ENCODE results near the gene PCK1.

Gene PCK1

GRCh38 chr20:57608516-57608915 lies 47.6 kb downstream of the PCK1 start:
- no peak for DNase-seq

GRCh38 chr20:57609086-57609841 lies 48.4 kb downstream of the PCK1 start:
- DNase-seq: no peak

DNA sequence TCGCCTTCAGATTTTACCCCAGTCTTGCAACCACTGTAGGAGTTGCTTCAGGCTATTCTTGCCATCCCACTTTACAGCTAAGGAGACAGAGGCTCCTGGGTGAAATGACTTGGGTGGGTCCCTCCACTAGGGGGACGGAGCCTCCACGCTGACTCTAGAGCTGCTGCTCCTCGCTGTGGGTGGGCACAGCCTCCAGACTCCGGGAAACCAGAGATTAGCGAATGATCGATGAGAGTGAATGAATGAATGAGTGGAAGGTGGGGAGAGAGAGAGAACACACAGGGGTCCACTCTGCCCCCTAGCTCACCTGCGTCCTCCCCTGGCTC lies 48.9 kb downstream of the PCK1 start:
- DNase-seq: no peak

GRCh38 chr20:57610261-57610952 lies 49.5 kb downstream of the PCK1 start:
- no peak for DNase-seq

GRCh38 chr20:57611586-57612311 lies 50.8 kb downstream of the PCK1 start:
- DNase-seq: no peak

DNA sequence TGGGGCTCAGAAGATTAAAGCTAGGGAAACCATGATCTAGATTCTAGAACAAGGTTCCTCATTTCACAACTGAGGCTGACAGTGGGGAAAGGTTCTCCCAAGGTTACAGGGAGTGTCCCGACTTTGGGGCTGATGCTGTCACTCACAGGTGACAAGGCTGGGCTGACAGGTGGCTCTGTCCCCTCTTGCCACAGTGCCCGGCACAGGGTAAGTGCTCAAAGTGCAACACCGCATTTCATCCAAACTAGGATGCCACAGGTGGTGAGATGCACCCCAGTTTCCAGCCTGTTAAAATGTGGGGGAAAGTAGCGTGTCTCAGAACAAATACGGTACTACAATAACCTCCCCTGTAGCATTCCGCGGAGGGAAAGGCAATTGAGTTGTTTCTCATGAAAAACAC lies 51.5 kb downstream of the PCK1 start:
- no peak for DNase-seq

DNA sequence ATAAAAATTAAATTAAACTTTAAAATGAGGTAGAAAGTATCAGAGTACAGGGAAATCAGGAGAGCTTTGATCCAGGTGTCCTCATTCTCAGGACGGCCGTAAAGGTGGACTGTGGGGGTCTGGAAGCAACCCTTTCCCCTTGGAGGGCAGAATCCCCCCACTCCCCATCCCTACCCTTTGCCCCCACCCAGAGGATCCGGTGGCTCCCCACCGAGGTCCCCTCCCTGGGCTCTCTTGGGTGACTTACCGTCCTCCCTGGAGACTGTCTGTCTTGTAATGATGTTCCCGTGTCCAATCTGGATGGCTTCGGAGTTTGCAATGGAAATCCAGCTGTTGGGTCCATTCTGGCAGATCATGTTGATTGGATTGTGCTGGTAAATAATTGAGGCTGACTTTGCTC lies 52.0 kb downstream of the PCK1 start:
- DNase-seq: no peak

DNA sequence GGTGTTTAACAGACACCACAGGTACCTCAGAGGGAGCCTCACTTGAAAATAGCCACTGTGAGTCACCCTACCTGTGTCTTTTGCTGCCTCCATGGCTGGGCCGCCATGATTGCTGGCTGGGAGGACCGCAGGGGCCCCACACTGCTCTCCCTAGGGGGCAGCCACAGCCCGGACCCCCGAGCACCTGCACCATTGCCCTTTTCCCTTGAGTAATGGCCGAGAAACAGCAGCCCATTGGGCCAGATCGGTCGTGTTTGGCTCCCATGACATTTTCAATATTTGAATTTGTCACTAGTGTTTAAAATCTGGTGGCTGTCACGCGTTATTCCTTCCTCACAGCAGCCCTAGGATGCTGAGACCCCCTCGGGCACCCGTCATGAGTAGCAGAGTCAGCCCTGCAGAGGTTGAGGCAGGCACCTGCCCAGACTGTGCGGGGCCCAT lies 52.6 kb downstream of the PCK1 start:
- no peak for DNase-seq

GRCh38 chr20:57614490-57615444 lies 53.9 kb downstream of the PCK1 start:
- DNase-seq: no peak

DNA sequence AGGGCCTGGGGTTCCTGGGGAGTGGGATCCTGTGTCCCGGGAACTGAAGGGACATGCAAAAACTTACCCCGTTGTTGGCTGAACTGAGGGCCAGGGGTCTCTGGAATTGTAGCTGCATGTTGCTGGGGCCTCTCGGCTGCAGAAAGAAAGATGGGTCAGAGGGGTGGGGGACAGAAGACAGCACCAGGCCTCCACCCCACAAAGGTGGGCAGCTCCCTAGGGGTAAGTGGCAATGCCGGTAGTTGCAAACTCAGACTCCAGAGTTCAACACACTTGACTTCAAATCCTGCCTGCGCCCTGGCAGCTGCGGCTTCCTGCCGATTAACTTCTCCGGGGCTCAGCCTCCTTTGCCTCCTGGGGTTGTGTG lies 54.5 kb downstream of the PCK1 start:
- no peak for DNase-seq

DNA sequence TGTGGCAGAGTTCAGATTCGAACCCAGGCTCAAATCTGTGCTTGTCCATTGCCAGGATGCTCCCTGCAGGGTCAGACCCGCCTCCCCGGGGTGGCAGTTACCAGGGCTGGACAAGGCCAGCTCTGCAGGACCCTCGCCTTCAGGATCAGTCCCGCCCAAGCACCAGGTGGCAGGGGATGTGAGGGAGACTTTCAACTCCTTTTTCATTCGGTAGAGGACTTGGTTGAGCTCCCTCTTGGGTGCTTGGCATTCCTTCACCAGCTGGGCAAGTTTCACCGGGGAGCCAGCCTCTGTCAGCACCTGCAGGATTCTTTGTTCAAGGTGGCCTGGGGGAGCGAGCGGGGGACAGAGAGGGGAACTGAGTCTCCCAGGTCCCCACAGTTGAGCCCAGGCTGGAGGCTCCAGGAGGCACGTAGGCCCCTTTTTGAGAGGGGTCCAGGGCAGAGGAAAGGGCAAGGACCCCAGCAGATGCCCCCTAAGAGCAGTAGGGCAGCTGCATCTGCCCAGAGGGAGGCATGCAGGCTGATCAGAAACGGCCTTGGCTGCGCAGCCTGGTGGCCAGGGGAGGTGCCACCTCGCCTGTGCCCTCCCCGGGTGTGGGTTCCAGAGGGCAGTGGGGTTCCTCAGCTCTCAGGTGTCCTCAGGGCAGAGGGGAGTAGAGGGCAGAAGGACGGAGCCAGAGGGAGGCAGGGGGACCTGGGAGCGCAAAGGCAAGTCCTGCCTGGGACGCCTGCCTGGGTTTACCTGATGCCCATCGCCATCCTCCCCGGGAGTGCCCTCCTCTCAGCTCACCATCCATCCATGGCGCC lies 55.4 kb downstream of the PCK1 start:
- no peak for DNase-seq

- no peak for DNase-seq
Observed at GRCh38 chr20:57617079-57617795, 56.3 kb downstream of the PCK1 start.

Measured in activated CD4-positive, alpha-beta T cell treated with anti-CD3 and anti-CD28 coated beads for 48 hours (primary cell).